GM19455 (cell line): ENCODE results near the gene SOST.

ENCODE experiments used
- ATAC-seq: cut with Tn5 transposase; IDR thresholded peaks from one replicate; pipeline ENCODE4 v1.9.1; 2021; ENCODE audit not compliant: unreplicated experiment

Gene SOST

GRCh38 chr17:43745541-43745940, 13.1 kb downstream of the SOST start:
- no peak for ATAC-seq

- no peak for ATAC-seq
These were observed 17.0 kb downstream of the SOST start for GRCh38 chr17:43741636-43742035.

GRCh38 chr17:43740541-43740940, 18.1 kb downstream of the SOST start:
- ATAC-seq = no peak

GRCh38 chr17:43737722-43738121, 20.9 kb downstream of the SOST start:
- no peak for ATAC-seq

GRCh38 chr17:43736389-43736788, 22.2 kb downstream of the SOST start:
- no peak for ATAC-seq

- no peak for ATAC-seq
These were observed 24.2 kb downstream of the SOST start for GRCh38 chr17:43734376-43734775.

- no peak for ATAC-seq
These were observed 24.6 kb downstream of the SOST start for GRCh38 chr17:43733956-43734355.

GRCh38 chr17:43732958-43733357, 25.6 kb downstream of the SOST start:
- no peak for ATAC-seq

GRCh38 chr17:43728081-43728480, 30.5 kb downstream of the SOST start:
- no peak for ATAC-seq

GRCh38 chr17:43723697-43724359, 34.8 kb downstream of the SOST start:
- ATAC-seq = no peak

GRCh38 chr17:43722870-43723665, 35.5 kb downstream of the SOST start:
- no peak for ATAC-seq

- no peak for ATAC-seq
These were observed 36.3 kb downstream of the SOST start for GRCh38 chr17:43722269-43722619.

GRCh38 chr17:43721537-43722268, 36.9 kb downstream of the SOST start:
- no peak for ATAC-seq

GRCh38 chr17:43720311-43721060, 38.1 kb downstream of the SOST start:
- ATAC-seq = peak; percentile 80

GRCh38 chr17:43719578-43719977, 39.0 kb downstream of the SOST start:
- ATAC-seq = no peak

- ATAC-seq = no peak
These were observed 40.0 kb downstream of the SOST start for GRCh38 chr17:43718544-43718943.

GRCh38 chr17:43717913-43718312, 40.7 kb downstream of the SOST start:
- ATAC-seq = no peak

- ATAC-seq = no peak
These were observed 44.0 kb downstream of the SOST start for GRCh38 chr17:43714465-43715149.

GRCh38 chr17:43713494-43714162, 45.0 kb downstream of the SOST start:
- ATAC-seq = no peak

GRCh38 chr17:43712397-43712796, 46.2 kb downstream of the SOST start:
- no peak for ATAC-seq
